ENCODE measurements around the gene GDF9.

The GDF9 gene

GRCh38 chr5:132839426-132840301 lies 26.6 kb downstream of the GDF9 start:
- no peak overlapping the region for H3K4me3 ChIP-seq (ENCODE audit: low read length)
- no peak for TF ChIP-seq CTCF (conservative IDR thresholded peaks at IDR 0.05; ENCODE audit: low read depth, low read length)
- no peak for DNase-seq (ENCODE audit: low read depth)

DNA sequence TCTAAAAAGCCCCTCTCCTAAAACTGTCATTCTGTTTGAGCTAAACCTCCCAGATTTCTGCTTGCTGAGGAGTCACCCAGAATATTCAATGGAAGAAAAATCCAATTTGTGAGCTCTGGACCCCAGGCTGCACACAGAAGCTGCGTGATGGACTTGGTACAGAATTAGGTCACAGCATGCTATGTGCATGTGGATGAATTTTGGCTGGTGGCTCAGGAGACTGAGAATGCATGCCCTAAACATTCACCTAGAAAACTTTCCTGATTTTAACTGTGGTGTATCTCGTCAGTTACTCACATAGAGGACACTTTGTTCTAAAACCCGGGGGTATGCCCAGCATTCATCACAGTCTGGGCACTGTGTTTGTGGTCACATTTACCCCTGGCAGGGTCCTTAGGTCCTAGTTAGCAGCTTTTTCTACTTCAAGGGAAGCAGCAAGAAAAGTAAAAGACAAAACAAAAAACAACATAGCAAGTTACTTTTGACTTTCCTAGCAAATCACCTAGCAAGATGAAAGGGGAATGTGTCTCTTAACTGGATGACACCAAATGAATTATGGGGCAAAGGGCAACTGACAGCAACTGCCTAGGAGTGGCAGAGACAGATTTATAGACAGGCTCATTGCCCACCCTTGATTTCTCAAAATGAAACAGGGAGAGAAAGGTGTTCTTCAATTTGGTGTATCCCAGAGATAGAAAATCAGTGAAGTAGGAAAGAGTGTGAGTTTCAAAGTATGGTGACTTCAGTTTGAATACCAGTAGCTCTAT lies 27.6 kb downstream of the GDF9 start:
- TF ChIP-seq CTCF (conservative IDR thresholded peaks at IDR 0.05; ENCODE audit: low read depth, low read length), result no peak
- no peak overlapping the region for H3K4me3 ChIP-seq (ENCODE audit: low read length)
- DNase-seq (ENCODE audit: low read depth), result no peak

GRCh38 chr5:132837868-132838267 lies 28.4 kb downstream of the GDF9 start:
- no peak for DNase-seq (ENCODE audit: low read depth)
- H3K4me3 ChIP-seq (ENCODE audit: low read length), result no peak overlapping the region
- no peak for TF ChIP-seq CTCF (conservative IDR thresholded peaks at IDR 0.05; ENCODE audit: low read depth, low read length)

- no peak overlapping the region for H3K4me3 ChIP-seq (ENCODE audit: low read length)
- DNase-seq (ENCODE audit: low read depth), result no peak
- TF ChIP-seq CTCF (conservative IDR thresholded peaks at IDR 0.05; ENCODE audit: low read depth, low read length), result no peak
These were observed 29.4 kb downstream of the GDF9 start for GRCh38 chr5:132836852-132837251.

DNA sequence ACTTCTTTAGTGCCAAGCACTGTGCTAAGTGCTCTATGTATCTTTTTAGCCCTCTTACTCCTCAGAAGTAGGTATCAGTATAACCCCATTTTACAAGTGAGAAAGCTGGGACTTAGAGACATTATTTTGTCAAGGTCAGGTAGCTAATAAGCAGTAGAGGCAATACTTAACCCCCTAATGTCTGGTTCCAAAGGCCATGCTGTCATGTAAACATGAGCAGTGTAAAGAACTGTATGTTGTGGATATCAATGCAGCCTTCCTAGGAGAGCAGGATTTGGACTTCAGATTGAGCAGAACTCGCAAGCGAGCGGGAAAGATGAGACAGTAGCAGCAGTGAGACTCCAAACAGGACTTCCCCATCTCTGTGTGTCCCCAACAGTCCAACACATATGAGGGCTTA lies 32.2 kb downstream of the GDF9 start:
- no peak overlapping the region for H3K4me3 ChIP-seq (ENCODE audit: low read length)
- no peak for DNase-seq (ENCODE audit: low read depth)
- no peak for TF ChIP-seq CTCF (conservative IDR thresholded peaks at IDR 0.05; ENCODE audit: low read depth, low read length)

- H3K4me3 ChIP-seq (ENCODE audit: low read length), result no peak overlapping the region
- no peak for DNase-seq (ENCODE audit: low read depth)
- TF ChIP-seq CTCF (conservative IDR thresholded peaks at IDR 0.05; ENCODE audit: low read depth, low read length), result no peak
These were observed 33.7 kb downstream of the GDF9 start for GRCh38 chr5:132832612-132833011.

Data from retinal pigment epithelial cell (primary cell).